Left cardiac atrium (tissue), 4 donors: ENCODE results near the gene SMOC1. TPM values are rescaled to one million over a fixed set of nuclear protein-coding genes. Genes with fewer than 3 reads are reported as not detected.

Experiments
- ATAC-seq, 2 donors: fragments of 200-7000 bp; cut with Tn5 transposase; one replicate each; pipeline ENCODE4 v1.9.1; 2020; ENCODE audit warnings: mild to moderate bottlenecking in 2 of 2, moderate library complexity in 2 of 2
- DNase-seq: peaks from one replicate; pipeline ENCODE4 v3.0.0-alpha.2; 2020
- intact Hi-C, 2 donors: fragments of 100-400 bp; cut with DNase I; formaldehyde crosslinking; loops; one replicate each; pipeline versions ENCODE4 v1.14.1 to v1.15.1; 2022 to 2023
- total RNA-seq, 2 donors: library from RNA; stranded (reverse); fragmentation: NEBNext Ultra II Directional; extraction: Animal tissue kit (Norgen Biotek cat#: 25700); gene quantifications; one replicate each; pipeline ENCODE4 v1.2.1, GENCODE V29; 2021
- donor health status: DM: no; HTN: yes; CAD: no.
- donor health status: DM: no; HTN: yes; CAD: no; lungs with severe emphysema.
- donor health status: DM: yes; HTN: yes; CAD: no.
- donor health status: Dilated cardiomyopathy.

The SMOC1 gene
- total RNA-seq, 2 donors from 2014 or later, result 5.4 to 14.9 TPM

- intact Hi-C loops, result no loop called here
- DNase-seq, result no peak
Measured at GRCh38 chr14:69959136-69959535, 79.9 kb downstream of the SMOC1 start.

GRCh38 chr14:69960296-69960695, 81.1 kb downstream of the SMOC1 start:
- ATAC-seq (no peak), DNase-seq (no peak)
- intact Hi-C loops, result no loop called here

More at GRCh38 chr14:69959136-69959535, 79.9 kb downstream of the SMOC1 start:
- no peak for ATAC-seq

- DNase-seq (no peak), ATAC-seq (no peak)
- intact Hi-C loops, result no loop called here
Measured at GRCh38 chr14:69963966-69964365, 84.8 kb downstream of the SMOC1 start.

- DNase-seq (no peak), ATAC-seq (no peak)
- intact Hi-C loops, result no loop called here
Measured at GRCh38 chr14:69964841-69965240, 85.6 kb downstream of the SMOC1 start.

- no peak for DNase-seq
- intact Hi-C loops, result no loop called here
- no peak for ATAC-seq
Measured at GRCh38 chr14:69968132-69968531, 88.9 kb downstream of the SMOC1 start.

- intact Hi-C loops, result no loop called here
- DNase-seq (no peak), ATAC-seq (no peak)
Measured at GRCh38 chr14:69968681-69969080, 89.5 kb downstream of the SMOC1 start.

- intact Hi-C loops, result no loop called here
- peak in 1 of 2 donors; percentile 60 for ATAC-seq
- DNase-seq, result no peak
Measured at GRCh38 chr14:69972755-69973154, 93.5 kb downstream of the SMOC1 start.

GRCh38 chr14:69973846-69974245, 94.6 kb downstream of the SMOC1 start:
- ATAC-seq (no peak), DNase-seq (no peak)
- intact Hi-C loops, result no loop called here

- DNase-seq (no peak), ATAC-seq (no peak)
- intact Hi-C loops, result no loop called here
Measured at GRCh38 chr14:69979882-69980281, 100.7 kb downstream of the SMOC1 start.

GRCh38 chr14:69980457-69981425, 101.5 kb downstream of the SMOC1 start:
- DNase-seq (no peak), ATAC-seq (no peak)
- intact Hi-C loops, result no loop called here

- intact Hi-C loops, result no loop called here
- no peak for DNase-seq
- peak in 1 of 2 donors; percentile 58 for ATAC-seq
Measured at GRCh38 chr14:69982220-69982839, 103.1 kb downstream of the SMOC1 start.

GRCh38 chr14:69982886-69983285, 103.7 kb downstream of the SMOC1 start:
- ATAC-seq (no peak), DNase-seq (no peak)
- intact Hi-C loops, result no loop called here

- intact Hi-C loops, result no loop called here
- DNase-seq (no peak), ATAC-seq (no peak)
Measured at GRCh38 chr14:69983317-69983716, 104.1 kb downstream of the SMOC1 start.

- ATAC-seq, result peak in 1 of 2 donors; percentile 81
- intact Hi-C loops, result no loop called here
Measured at GRCh38 chr14:69985463-69985862, 106.2 kb downstream of the SMOC1 start.

GRCh38 chr14:69986336-69986735, 107.1 kb downstream of the SMOC1 start:
- DNase-seq (no peak), ATAC-seq (no peak)
- intact Hi-C loops, result no loop called here

More at GRCh38 chr14:69985463-69985862, 106.2 kb downstream of the SMOC1 start:
- DNase-seq, result no peak

- DNase-seq (no peak), ATAC-seq (no peak)
- intact Hi-C loops, result no loop called here
Measured at GRCh38 chr14:69987406-69988121, 108.3 kb downstream of the SMOC1 start.

- intact Hi-C loops, result no loop called here
- DNase-seq, result no peak
- ATAC-seq, result no peak
Measured at GRCh38 chr14:69988979-69989378, 109.8 kb downstream of the SMOC1 start.

GRCh38 chr14:69989622-69990021, 110.4 kb downstream of the SMOC1 start:
- DNase-seq, result no peak
- no peak for ATAC-seq
- intact Hi-C loops, result no loop called here

GRCh38 chr14:69990323-69990722, 111.1 kb downstream of the SMOC1 start:
- no peak for DNase-seq
- peak in 1 of 2 donors; percentile 29 for ATAC-seq
- intact Hi-C loops, result no loop called here

GRCh38 chr14:69991422-69991821, 112.2 kb downstream of the SMOC1 start:
- ATAC-seq, result no peak
- intact Hi-C loops, result no loop called here

More at GRCh38 chr14:69991422-69991821, 112.2 kb downstream of the SMOC1 start:
- DNase-seq, result no peak
